Measurements from ENCODE around the gene FAM83B.

The FAM83B gene

DNA sequence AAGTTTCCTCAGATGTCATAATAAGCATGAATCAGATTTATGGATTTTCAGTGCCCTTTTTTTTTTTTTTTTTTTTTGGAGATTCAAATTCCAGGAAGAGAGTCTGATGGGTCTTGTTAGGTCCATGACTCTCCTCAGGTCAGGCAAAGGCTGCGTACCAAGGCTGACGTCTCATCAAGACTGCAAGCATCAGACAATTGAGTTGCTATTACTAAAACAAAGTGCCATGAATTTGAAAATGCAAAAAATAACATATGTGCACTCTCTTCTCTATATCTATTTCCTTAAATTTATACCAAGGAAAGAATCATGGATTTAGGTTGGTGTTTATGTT, 134.7 kb downstream of the FAM83B start:
- TF ChIP-seq CTCF (conservative IDR thresholded peaks at IDR 0.05; ENCODE audit: control insufficient read depth, insufficient read depth, low read depth, low read length), result no peak
- H3K4me3 ChIP-seq (ENCODE audit: control insufficient read depth, low read depth, low read length), result no peak overlapping the region
- no peak for DNase-seq (ENCODE audit: low read depth)

DNA sequence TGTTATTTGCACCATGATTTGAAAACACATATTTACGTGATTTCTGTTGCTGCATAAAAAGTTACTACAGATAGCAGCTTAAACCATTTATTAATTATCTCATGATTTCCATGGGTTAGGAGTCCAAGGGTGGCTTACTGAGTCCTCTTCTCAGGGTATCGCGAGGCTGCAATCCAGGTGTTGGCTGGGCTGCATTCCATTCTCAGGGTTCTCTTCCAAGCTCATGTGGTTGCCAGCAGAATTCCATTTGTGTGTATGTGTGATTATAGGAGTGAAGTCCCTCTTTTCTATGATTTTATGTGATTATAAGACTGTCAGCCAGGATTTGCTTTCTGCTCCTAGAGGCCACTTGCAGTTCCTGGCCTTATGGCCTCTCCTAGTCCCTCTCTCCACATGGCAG, 135.1 kb downstream of the FAM83B start:
- peak; percentile 25 for DNase-seq (ENCODE audit: low read depth)
- TF ChIP-seq CTCF (conservative IDR thresholded peaks at IDR 0.05; ENCODE audit: control insufficient read depth, insufficient read depth, low read depth, low read length), result no peak
- H3K4me3 ChIP-seq (ENCODE audit: control insufficient read depth, low read depth, low read length), result no peak overlapping the region

DNA sequence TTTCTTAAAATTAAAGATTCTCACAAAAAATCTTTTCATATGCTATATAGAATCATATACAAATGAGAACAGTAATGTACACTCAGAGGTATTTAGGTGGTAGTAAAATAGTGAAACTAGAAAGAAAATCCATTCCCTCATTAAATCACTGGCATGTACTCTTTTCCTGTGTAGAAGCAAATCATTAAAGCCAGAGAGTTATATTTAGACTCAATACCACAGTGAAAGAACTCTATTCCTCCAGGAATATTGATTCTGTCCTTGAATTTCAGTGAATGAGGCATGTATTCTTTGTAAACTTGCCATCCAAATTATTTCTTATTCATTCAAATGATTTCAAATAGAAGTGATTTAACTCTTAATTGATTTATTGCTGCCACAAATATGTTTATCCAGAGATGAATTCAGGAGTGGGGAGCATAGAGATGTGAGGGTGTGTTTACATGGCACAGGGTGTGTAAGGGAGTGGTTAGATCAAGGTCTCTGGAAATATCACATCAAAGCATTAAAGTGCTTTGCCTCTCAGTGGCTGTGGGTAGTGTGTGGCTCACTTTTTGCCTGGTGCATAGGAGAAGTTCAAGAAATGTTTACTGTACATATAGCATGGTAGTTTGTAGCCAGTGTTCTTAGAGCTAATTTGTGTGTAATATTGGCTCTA, 141.2 kb downstream of the FAM83B start:
- H3K4me3 ChIP-seq (ENCODE audit: control insufficient read depth, low read depth, low read length), result no peak overlapping the region
- no peak for DNase-seq (ENCODE audit: low read depth)
- no peak for TF ChIP-seq CTCF (conservative IDR thresholded peaks at IDR 0.05; ENCODE audit: control insufficient read depth, insufficient read depth, low read depth, low read length)

GRCh38 chr6:54988576-54988975, 142.0 kb downstream of the FAM83B start:
- no peak overlapping the region for H3K4me3 ChIP-seq (ENCODE audit: control insufficient read depth, low read depth, low read length)
- TF ChIP-seq CTCF (conservative IDR thresholded peaks at IDR 0.05; ENCODE audit: control insufficient read depth, insufficient read depth, low read depth, low read length), result no peak
- DNase-seq (ENCODE audit: low read depth), result no peak

DNA sequence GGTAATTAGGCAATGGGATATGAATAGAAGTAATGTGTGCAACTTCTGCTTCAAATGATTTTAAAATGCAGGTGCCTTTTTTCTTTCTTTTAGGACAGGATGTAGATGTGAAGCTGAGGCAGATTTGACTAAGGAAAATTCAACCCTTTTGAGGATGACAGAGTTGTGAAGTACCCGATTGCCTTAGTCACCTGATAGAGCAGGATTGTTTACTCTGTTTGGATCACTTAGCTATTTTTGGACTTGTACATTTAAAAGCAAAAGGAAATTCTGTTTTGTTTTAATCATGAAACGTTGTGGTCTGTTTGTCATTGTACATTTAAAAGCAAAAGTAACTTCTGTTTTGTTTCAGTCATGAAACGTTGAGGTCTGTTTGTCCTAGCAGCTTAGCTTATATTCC, 143.4 kb downstream of the FAM83B start:
- no peak for DNase-seq (ENCODE audit: low read depth)
- no peak overlapping the region for H3K4me3 ChIP-seq (ENCODE audit: control insufficient read depth, low read depth, low read length)
- no peak for TF ChIP-seq CTCF (conservative IDR thresholded peaks at IDR 0.05; ENCODE audit: control insufficient read depth, insufficient read depth, low read depth, low read length)
